CD14-positive monocyte (primary cell): ENCODE data around the gene FXYD3. TPM values are rescaled to one million over a fixed set of nuclear protein-coding genes. Genes with fewer than 3 reads are reported as not detected.

Experiments
- DNase-seq, 3 donors: peaks; one replicate each; pipeline ENCODE4 v3.0.0-alpha.2; 2011 to 2022
- H2AFZ ChIP-seq: 2 replicates; pipeline ENCODE4 v1.6.0; 2012; ENCODE audit warnings: mild to moderate bottlenecking, low read depth, low read length, inconsistent platforms; ENCODE audit not compliant: insufficient read depth, poor library complexity, severe bottlenecking
- H3K27ac ChIP-seq, 2 donors: 1 replicate in 1 of 2; 2 replicates in 1 of 2; pipeline ENCODE4 v1.5.1; 2012 to 2013; ENCODE audit warnings: low read length in 2 of 2, control low read depth in 1 of 2, inconsistent platforms in 1 of 2, low read depth in 1 of 2, mild to moderate bottlenecking in 1 of 2
- H3K27me3 ChIP-seq, 2 donors: one replicate each; pipeline versions ENCODE4 v1.6.0 to v1.6.1; 2011 to 2013; ENCODE audit warnings: low read length in 2 of 2; ENCODE audit not compliant: control insufficient read depth in 2 of 2, insufficient read depth in 2 of 2
- H3K36me3 ChIP-seq, 2 donors: replicated peaks in 1 of 2; 1 replicate in 1 of 2; 2 replicates in 1 of 2; pipeline versions ENCODE4 v1.5.1 to v1.6.1; 2012 to 2013; ENCODE audit warnings: low read length in 2 of 2, control low read depth in 1 of 2, inconsistent platforms in 1 of 2, mild to moderate bottlenecking in 1 of 2; ENCODE audit not compliant: insufficient read depth in 2 of 2, control insufficient read depth in 1 of 2
- H3K4me1 ChIP-seq, 2 donors: 1 replicate in 1 of 2; 2 replicates in 1 of 2; pipeline versions ENCODE4 v1.5.1 to v1.6.1; 2012 to 2013; ENCODE audit warnings: low read length in 2 of 2, control low read depth in 1 of 2, inconsistent platforms in 1 of 2, mild to moderate bottlenecking in 1 of 2, moderate library complexity in 1 of 2; ENCODE audit not compliant: insufficient read depth in 2 of 2, control insufficient read depth in 1 of 2
- H3K4me2 ChIP-seq: replicated peaks from 2 replicates; pipeline ENCODE3; 2012; ENCODE audit warnings: low read length, moderate library complexity, mild to moderate bottlenecking; ENCODE audit not compliant: poor library complexity, severe bottlenecking; ENCODE audit errors: extremely low read depth
- H3K4me3 ChIP-seq, 3 experiments: fragments of 200-600 bp in 1 of 3; sonication (generic) in 1 of 3; replicated peaks in 1 of 3; 1 replicate in 2 of 3; 2 replicates in 1 of 3; pipeline ENCODE4 v1.5.1; 2011 to 2013; ENCODE audit warnings: low read length in 3 of 3, mild to moderate bottlenecking in 3 of 3, control low read depth in 2 of 3, low read depth in 2 of 3, inconsistent platforms in 1 of 3, moderate library complexity in 1 of 3
- H3K79me2 ChIP-seq: 2 replicates; pipeline ENCODE4 v1.6.0; 2012; ENCODE audit warnings: mild to moderate bottlenecking, control low read depth, inconsistent platforms, low read length, moderate library complexity; ENCODE audit not compliant: insufficient read depth
- H3K9ac ChIP-seq: 2 replicates; pipeline ENCODE4 v1.6.0; 2017; ENCODE audit warnings: low read length, mild to moderate bottlenecking; ENCODE audit not compliant: insufficient read depth, poor library complexity, severe bottlenecking
- H3K9me3 ChIP-seq, 2 donors: replicated peaks in 1 of 2; 1 replicate in 1 of 2; 2 replicates in 1 of 2; pipeline versions ENCODE4 v1.5.1 to v1.6.1; 2012 to 2013; ENCODE audit warnings: low read length in 2 of 2, control low read depth in 1 of 2; ENCODE audit not compliant: control insufficient read depth in 1 of 2, insufficient read depth in 1 of 2
- H4K20me1 ChIP-seq: 2 replicates; pipeline ENCODE4 v1.6.0; 2012; ENCODE audit warnings: mild to moderate bottlenecking, low read length, control low read depth, moderate library complexity; ENCODE audit not compliant: insufficient read depth
- H3K27ac Mint-ChIP-seq, 7 donors: one replicate each; pipeline ENCODE4 v1.8.0; 2020; ENCODE audit warnings: mild to moderate bottlenecking in 7 of 7, mixed read lengths in 7 of 7, moderate library complexity in 6 of 7, inconsistent platforms in 2 of 7
- H3K27me3 Mint-ChIP-seq, 3 donors: one replicate each; pipeline ENCODE4 v1.8.0; 2021 to 2022; ENCODE audit warnings: low read depth in 3 of 3, mild to moderate bottlenecking in 3 of 3, mixed read lengths in 3 of 3, moderate library complexity in 3 of 3, inconsistent platforms in 1 of 3
- H3K36me3 Mint-ChIP-seq, 2 donors: one replicate each; pipeline ENCODE4 v1.8.0; 2020; ENCODE audit warnings: mixed read lengths in 2 of 2, inconsistent platforms in 1 of 2, mild to moderate bottlenecking in 1 of 2
- H3K4me1 Mint-ChIP-seq: one replicate; pipeline ENCODE4 v1.8.0; 2020; ENCODE audit warnings: mild to moderate bottlenecking, mixed read lengths
- H3K4me3 Mint-ChIP-seq, 2 donors: one replicate each; pipeline ENCODE4 v1.8.0; 2020; ENCODE audit warnings: mild to moderate bottlenecking in 2 of 2, mixed read lengths in 2 of 2, moderate library complexity in 1 of 2
- H3K9me3 Mint-ChIP-seq, 7 donors: one replicate each; pipeline ENCODE4 v1.8.0; 2020 to 2022; ENCODE audit warnings: mixed read lengths in 7 of 7, mild to moderate bottlenecking in 6 of 7, moderate library complexity in 6 of 7, inconsistent platforms in 2 of 7
- CTCF ChIP-seq: fragments of 200-600 bp; IDR thresholded peaks from one replicate; pipeline ENCODE4 v1.8.0; 2022; ENCODE audit warnings: antibody characterized with exemption, mild to moderate bottlenecking
- WGBS: methylation state at CpG from one replicate; pipeline ENCODE4 v1.1.5; 2013; ENCODE audit warnings: missing lambda C conversion rate; ENCODE audit not compliant: insufficient coverage; 5-methylcytosine and 5-hydroxymethylcytosine counted together
- intact Hi-C, 2 donors: fragments of 100-400 bp; cut with micrococcal nuclease; formaldehyde crosslinking; loops; one replicate each; pipeline versions ENCODE4 v1.15.0 to v1.15.1; 2023
- polyA plus RNA-seq, 3 donors: library from polyadenylated mRNA; depleted of rRNA in 1 of 3; unstranded in 2 of 3; stranded (reverse) in 1 of 3; fragments of 300-500 nt in 2 of 3; fragments of >200 nt in 1 of 3; fragmentation: Illumina TruSeq in 2 of 3; gene quantifications; 1 replicate in 2 of 3; 2 replicates in 1 of 3; pipeline ENCODE4 v1.2.3, GENCODE V29; 2012 to 2021
- small RNA-seq: library from RNA; depleted of rRNA; stranded (forward); fragments of <200 nt; gene quantifications from one replicate; pipeline ENCODE3, GENCODE V24; 2012; ENCODE audit warnings: low read depth; ENCODE audit not compliant: insufficient read length

Gene FXYD3
- polyA plus RNA-seq, 3 donors, result not detected

- H3K4me2 ChIP-seq, result no peak overlapping the region
- H3K4me3 ChIP-seq, result no peak overlapping the region
- H4K20me1 ChIP-seq, result peaks cover 11% of the 10 kb centered on the region
- peaks cover 42 to 58% of the 10 kb centered on the region in 2 donors for H3K4me1 ChIP-seq
- H3K9ac ChIP-seq, result no peak overlapping the region
- H3K79me2 ChIP-seq, result peaks cover 9% of the 10 kb centered on the region
- Mint-ChIP-seq H3K36me3 (peaks cover 43 to 56% of the 10 kb centered on the region in 2 donors), H3K4me3 (peak overlapping the region in 1 of 2 donors; percentile 35), H3K9me3 (peaks cover 9 to 13% (median 10%) of the 10 kb centered on the region in 7 donors), H3K4me1 (peaks cover 72% of the 10 kb centered on the region), H3K27ac (peak overlapping the region; percentile 23 to 88 (median 74)), H3K27me3 (no peaks in the 10 kb centered on the region)
- 71% methylated on average over 4 of the region's 7 CpGs for WGBS
- TF ChIP-seq CTCF, result no peak
- no peak overlapping the region for H2AFZ ChIP-seq
- intact Hi-C loops, result no loop called here
- H3K36me3 ChIP-seq, result peaks cover 32 to 45% of the 10 kb centered on the region in 2 donors
- H3K27ac ChIP-seq, result peak overlapping the region; percentile 2 to 57
- peak in 1 of 3 donors; percentile 58 for DNase-seq
- no peaks in the 10 kb centered on the region for H3K27me3 ChIP-seq
- H3K9me3 ChIP-seq, result peaks cover 6 to 12% of the 10 kb centered on the region in 2 donors
Observed at GRCh38 chr19:35170359-35171061, 54.9 kb downstream of the FXYD3 start.

GRCh38 chr19:35171730-35172129 lies 56.1 kb downstream of the FXYD3 start:
- Histone ChIP-seq H3K4me3 (no peak overlapping the region), H3K9me3 (no peaks in the 10 kb centered on the region), H2AFZ (no peak overlapping the region), H3K36me3 (peaks cover 20 to 33% of the 10 kb centered on the region in 2 donors), H3K27ac (peak overlapping the region in 1 of 2 donors; percentile 57), H3K4me1 (peaks cover 46 to 61% of the 10 kb centered on the region in 2 donors), H3K4me2 (peak overlapping the region; percentile 10), H3K79me2 (peaks cover 6% of the 10 kb centered on the region), H3K27me3 (no peaks in the 10 kb centered on the region), H3K9ac (no peak overlapping the region), H4K20me1 (peaks cover 6% of the 10 kb centered on the region)
- H3K27ac Mint-ChIP-seq, result peak overlapping the region in 4 of 7 donors; percentile 32 to 86 (median 34)
- DNase-seq, result peak in 1 of 3 donors; percentile 35
- H3K27me3 Mint-ChIP-seq, result no peaks in the 10 kb centered on the region
- WGBS, result 0% methylated on average over 1 of the region's 3 CpGs
- H3K9me3 Mint-ChIP-seq, result peaks cover 0 to 5% (median 0%) of the 10 kb centered on the region in 7 donors
- peak overlapping the region in 1 of 2 donors; percentile 21 for H3K4me3 Mint-ChIP-seq
- peaks cover 31 to 44% of the 10 kb centered on the region in 2 donors for H3K36me3 Mint-ChIP-seq
- intact Hi-C loops, result no loop called here
- TF ChIP-seq CTCF, result no peak
- H3K4me1 Mint-ChIP-seq, result peaks cover 71% of the 10 kb centered on the region

Small RNA genes lying within 50 kb of the gene (small RNA-seq; reads per million reads assigned to genes)
- gene AC020907.2, result not detected

Other genes starting within 250 kb of the FXYD3 start
- gene ZNF30, start 188.9 kb upstream of the FXYD3 start, polyA plus RNA-seq, result 1 to 10 TPM in 1 of 3 donors, under 1 TPM in 2; 0.13 to 1.7 (median 0.29) TPM
- 1 to 10 TPM; 1.3 to 3.3 (median 1.7) TPM for gene ZNF792, start 151.6 kb upstream of the FXYD3 start, polyA plus RNA-seq
- gene GRAMD1A, start 115.5 kb upstream of the FXYD3 start, polyA plus RNA-seq, result 10 to 100 TPM in 2 of 3 donors, 1 to 10 TPM in 1; 9.3 to 73.9 (median 15.1) TPM
- gene SCN1B, start 85.4 kb upstream of the FXYD3 start, polyA plus RNA-seq, result under 1 TPM in 2 of 3 donors, not detected in 1; 0.08 to 0.68 TPM
- under 1 TPM in 1 of 3 donors, not detected in 2; 0.05 TPM for gene HPN, start 74.1 kb upstream of the FXYD3 start, polyA plus RNA-seq
- gene LGI4, start 19.2 kb downstream of the FXYD3 start, polyA plus RNA-seq, result 1 to 10 TPM in 1 of 3 donors, not detected in 2; 1.1 TPM
- gene FXYD1, start 23.0 kb downstream of the FXYD3 start, polyA plus RNA-seq, result under 1 TPM in 2 of 3 donors, not detected in 1; 0.25 to 0.74 TPM
- gene FXYD7, start 27.4 kb downstream of the FXYD3 start, polyA plus RNA-seq, result under 1 TPM in 1 of 3 donors, not detected in 2; 0.16 TPM
- gene FXYD5, start 38.9 kb downstream of the FXYD3 start, polyA plus RNA-seq, result 100 to 1,000 TPM; 204 to 673 (median 312) TPM
- gene FAM187B, start 112.9 kb downstream of the FXYD3 start, polyA plus RNA-seq, result not detected
- gene LSR, start 133.2 kb downstream of the FXYD3 start, polyA plus RNA-seq, result under 1 TPM in 2 of 3 donors, not detected in 1; 0.08 to 0.17 TPM
- gene USF2, start 153.1 kb downstream of the FXYD3 start, polyA plus RNA-seq, result 100 to 1,000 TPM in 1 of 3 donors, 1 to 10 TPM in 2; 2.7 to 248 (median 5.0) TPM
- gene HAMP, start 166.7 kb downstream of the FXYD3 start, polyA plus RNA-seq, result under 1 TPM in 1 of 3 donors, not detected in 2; 0.25 TPM
- not detected for gene MAG, start 176.3 kb downstream of the FXYD3 start, polyA plus RNA-seq
- gene CD22, start 213.4 kb downstream of the FXYD3 start, polyA plus RNA-seq, result 1 to 10 TPM in 1 of 3 donors, under 1 TPM in 2; 0.24 to 4.8 (median 0.88) TPM
- under 1 TPM in 1 of 3 donors, not detected in 2; 0.04 TPM for gene FFAR1, start 232.1 kb downstream of the FXYD3 start, polyA plus RNA-seq
- 10 to 100 TPM in 1 of 3 donors, 1 to 10 TPM in 2; 1.2 to 17.9 (median 1.2) TPM for gene FFAR3, start 242.6 kb downstream of the FXYD3 start, polyA plus RNA-seq